GM15510 (cell line): ENCODE measurements around the gene PCCB.

Experiments used
- POLR2A ChIP-seq: IDR thresholded peaks from 3 replicates; pipeline ENCODE4 v1.6.1; 2011; ENCODE audit warnings: borderline replicate concordance; ENCODE audit not compliant: insufficient read length; ENCODE audit errors: extremely low read depth

PCCB gene

DNA sequence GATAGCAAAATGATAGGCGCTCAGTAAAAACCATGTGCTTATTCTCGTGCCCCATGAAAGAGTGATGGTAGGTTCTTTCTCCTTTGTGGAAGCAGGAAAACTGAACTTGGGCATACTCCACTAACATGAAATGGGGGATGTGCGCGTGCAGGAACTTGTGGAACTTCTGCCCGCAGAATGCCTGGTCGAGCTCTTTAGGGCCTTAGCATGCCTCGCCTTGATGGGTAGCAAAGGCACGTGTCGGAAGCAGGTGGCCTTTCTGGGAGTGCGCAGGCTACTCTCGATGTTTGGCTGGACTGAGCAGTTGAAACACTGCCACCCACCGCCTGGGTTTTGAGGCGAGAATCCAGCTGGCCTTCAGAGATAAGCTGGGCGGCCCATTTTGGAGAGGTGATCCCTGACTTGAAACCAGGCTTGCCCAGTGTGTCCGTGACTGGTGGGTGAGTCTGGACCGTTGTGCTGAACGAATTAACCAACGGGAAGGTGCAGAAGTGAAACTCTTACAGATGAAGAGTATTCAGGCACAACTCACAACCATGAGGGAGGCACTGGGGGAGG is 842 bp downstream of the PCCB start:
- no peak for TF ChIP-seq POLR2A

DNA sequence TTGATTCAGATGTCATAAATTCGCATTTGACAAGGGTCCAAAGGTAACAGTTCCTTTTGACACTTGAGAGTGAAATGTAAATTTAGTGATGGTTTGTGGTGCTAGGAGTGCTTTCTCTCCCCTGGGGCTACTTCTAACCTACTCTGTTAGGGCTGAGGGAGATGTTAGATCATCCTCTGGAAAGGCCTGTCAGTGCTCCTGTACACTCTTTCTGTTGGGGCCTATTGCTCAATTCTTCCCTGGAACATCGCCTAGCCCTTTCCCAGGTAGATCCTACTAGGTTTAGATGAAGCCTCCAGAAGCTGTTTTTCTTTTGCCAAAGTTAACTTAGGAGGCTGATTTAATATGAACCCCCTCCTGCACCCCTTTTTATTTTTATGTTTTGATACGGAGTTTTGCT is 1.4 kb downstream of the PCCB start:
- no peak for TF ChIP-seq POLR2A

DNA sequence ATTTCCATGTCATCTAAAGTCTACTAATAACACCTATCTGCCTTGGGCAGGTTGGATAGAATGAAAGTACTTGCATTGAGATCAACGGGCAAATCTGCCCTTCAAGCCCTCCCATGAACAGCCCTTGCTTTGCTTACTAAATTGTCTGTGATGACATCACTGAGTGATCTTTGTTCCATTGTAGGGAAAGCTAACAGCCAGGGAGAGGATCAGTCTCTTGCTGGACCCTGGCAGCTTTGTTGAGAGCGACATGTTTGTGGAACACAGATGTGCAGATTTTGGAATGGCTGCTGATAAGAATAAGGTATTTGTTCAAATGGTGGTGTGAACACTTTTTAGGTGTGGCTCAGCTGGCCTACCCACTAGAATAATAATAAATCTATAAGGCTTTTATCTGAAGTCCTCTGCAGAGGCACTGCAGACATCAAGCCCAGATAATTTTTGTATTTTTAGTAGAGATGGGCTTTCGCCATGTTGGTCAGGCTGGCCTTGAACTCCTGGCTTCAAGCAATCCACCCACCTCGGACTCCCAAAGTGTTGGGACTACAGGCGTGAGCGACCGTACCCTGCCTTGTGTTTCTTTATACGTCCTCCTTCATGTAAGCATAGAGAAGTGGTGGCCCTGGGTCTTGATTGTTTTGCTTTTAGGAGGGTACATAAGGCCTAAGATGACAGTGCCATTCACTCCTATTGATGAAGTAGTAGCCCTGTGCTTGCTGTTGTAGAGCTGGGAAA is 5.7 kb downstream of the PCCB start:
- no peak for TF ChIP-seq POLR2A

DNA sequence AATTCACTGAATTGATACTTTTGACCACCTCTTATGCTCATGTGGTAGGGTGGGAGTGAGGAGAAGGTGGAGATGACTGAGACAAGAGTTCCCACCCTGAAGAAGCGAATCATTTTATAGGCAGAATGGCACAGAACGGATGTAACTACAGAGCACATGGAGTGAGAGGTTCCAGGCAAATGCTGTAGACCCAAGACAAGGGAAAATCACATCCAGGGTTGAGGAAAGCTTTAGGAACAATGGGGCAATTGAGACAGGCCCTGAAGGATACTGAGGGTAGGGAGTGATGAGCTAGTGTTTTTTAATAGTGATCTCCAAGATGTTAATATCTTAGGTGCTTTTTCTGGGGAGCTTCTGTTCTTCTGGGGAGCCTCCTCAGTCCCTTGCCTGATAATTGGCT is 8.1 kb downstream of the PCCB start:
- TF ChIP-seq POLR2A, result no peak

DNA sequence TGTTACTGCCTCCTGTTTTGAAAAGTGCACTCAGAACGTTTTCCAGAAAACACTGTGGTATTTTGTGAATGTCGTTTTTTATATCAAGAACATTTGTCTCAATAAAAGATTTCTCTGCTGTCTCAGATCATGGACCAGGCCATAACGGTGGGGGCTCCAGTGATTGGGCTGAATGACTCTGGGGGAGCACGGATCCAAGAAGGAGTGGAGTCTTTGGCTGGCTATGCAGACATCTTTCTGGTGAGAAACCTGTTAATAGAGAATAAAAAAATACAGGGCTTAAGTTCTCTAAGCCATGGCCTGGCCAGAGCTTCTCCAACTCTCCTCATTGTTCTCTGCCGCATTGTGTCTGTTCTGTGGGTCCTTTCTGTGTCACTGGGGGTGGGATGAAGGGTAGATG is 11.7 kb downstream of the PCCB start:
- no peak for TF ChIP-seq POLR2A

DNA sequence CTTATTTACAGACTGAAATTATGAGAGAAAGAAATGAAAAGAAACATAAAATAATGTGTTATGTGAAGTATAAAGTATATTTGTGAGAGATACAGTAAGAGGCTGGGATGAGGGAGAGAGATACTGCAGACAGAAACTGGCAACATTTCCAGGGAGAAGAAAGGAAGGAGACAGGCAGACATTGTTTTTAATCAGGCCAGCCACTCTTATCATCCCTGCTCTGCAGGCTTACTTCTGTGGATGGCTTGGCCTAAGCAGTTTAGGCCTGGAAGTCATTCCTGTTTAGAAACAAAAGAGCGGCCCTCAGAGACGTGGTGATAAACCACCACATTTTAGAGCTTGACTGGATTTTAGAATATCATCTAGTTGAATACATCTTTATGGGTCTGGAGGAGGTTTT is 12.4 kb downstream of the PCCB start:
- TF ChIP-seq POLR2A, result no peak

DNA sequence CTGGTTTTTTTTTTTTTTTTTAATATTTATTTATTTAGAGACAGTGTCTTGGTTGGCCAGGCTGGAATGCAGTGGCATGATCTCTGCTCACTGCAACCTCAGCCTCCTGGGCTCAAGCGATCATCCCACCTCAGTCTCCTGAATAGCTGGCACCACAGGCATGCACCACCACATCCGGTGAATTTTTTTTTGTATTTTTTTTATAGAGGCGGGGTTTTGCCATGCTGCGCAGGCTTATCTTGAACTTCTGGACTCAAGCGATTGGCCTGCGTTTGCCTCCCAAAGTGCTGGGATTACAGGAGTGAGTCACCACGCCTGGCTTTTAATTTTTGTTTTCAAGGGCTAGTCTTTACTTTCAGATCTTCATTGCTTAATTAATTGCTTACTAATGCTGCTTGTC is 13.1 kb downstream of the PCCB start:
- TF ChIP-seq POLR2A, result no peak

DNA sequence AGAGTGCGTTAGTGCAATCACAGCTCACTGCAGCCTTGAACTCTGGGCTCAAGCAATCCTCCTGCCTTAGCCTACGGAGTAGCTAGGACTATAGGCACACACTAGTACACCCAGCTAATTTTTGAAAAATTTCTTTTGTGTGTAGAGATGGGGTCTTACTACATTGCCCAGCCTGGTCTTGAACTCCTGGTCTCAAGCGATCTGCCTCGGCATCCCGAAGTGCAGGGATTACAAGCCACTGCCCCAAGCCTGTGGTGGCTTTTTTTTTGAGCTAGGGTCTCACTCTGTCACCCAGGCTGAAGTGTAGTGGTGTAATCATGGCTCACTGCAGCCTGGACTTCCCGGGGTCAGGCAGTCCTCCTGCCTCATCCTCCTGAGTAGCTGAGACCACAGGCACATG is 17.1 kb downstream of the PCCB start:
- TF ChIP-seq POLR2A, result no peak

DNA sequence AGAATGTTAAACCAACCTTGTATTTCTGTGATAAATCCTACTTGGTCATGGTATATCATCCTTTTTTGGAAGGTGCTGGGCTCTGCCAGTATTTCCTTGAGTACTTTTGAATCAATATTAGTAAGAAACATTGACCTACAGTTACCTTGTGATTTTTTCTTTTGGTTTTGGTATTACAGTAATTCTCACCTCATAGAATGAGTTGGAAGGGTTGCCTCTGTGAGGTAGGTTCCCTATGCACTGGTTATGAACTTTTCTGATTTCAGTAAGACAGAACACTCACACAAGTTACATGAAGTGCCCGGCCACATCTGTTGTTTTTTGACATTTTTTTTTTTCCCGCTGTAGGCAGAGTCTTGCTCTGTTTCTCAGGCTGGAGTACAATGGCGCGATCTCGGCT is 20.0 kb downstream of the PCCB start:
- TF ChIP-seq POLR2A, result no peak

DNA sequence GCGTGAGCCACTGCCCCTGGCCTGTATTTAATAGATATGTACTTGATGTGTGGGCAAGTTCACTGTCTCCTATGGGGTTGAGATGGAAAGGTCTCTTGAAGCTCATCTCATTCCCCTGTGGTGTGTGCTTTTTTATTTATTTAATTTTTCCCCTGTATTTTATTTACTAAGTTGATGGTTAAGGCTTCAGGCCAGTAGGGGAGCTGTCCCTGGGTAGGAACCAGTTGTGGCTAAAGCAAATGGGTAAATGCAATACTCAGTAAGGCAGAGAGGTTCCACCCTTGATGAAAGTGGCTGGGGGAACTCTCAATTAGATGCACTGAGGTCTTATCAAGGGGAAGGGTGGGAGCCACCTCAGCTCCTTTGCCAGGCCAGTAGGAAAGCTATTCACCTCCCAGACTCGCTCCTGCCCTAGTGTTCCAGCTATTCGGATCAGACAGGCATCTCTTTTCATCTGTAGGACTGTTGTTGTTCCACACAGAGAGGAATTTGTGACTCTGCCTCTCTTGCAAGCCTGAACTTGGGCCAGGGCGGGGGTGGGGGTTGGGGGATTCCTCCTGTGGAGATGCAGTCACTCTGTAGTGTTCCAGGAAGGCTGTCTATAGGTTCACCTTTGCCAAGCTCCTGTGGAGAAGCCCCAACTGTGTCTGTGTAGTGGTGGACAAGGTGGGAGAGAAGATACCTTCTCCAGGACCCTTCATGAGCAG is 26.1 kb downstream of the PCCB start:
- TF ChIP-seq POLR2A, result no peak

DNA sequence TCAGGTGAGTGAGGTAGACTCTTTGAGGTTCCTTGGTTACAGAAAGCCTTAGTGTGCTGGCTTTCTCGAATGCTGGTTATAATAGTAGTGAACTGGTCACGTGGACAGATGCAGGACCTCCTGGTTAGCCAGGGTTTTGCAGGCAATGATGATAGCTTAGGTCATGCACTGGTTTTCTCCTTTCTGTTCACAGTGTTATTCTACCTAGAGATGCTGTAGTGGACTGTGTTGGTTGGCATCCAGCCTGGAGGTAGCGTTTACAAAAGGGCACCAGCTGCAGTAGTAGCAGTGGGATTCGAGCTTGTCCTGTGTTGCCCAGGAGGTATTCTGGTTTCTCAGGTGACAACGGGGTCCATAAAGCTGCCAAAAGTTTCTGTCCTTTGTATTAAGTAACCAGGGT is 27.0 kb downstream of the PCCB start:
- no peak for TF ChIP-seq POLR2A

DNA sequence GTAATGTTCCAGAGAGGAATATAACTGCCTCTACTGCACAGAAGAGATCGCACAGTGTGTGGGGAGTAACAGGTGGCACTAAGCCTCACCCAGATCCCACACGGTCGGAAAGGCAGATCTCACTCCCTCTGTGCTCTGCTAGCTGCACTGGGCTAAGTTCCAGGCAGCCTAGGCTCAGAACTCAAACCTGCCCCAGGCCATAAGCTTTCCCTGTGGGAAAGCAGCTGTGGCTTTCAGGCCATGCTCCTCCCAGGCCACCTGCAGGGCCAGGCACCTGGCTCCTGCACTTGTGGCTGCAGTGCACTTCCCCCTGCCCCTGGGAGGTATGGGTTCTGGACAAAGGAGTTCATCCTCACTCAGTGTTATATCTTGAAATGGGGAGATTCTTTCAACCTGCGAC is 27.5 kb downstream of the PCCB start:
- TF ChIP-seq POLR2A, result no peak

DNA sequence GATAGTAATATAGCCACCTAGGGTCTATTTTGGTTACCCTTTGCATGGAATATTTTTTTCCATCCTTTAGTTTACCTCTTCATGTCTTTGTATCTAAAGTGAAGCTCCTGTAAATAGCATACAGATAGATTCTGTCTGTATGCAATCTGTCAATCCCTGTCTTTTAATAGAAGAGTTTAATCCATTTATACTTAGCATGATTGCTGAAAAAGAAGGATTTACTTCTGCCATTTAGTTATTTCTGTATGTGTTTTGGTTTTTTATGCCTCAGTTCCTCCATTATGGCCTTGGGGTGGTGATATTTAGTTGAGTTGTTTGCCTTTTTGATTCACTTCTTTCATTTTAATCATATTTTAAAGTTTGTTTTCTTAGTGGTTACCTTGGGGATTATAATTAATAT is 29.0 kb downstream of the PCCB start:
- TF ChIP-seq POLR2A, result no peak

DNA sequence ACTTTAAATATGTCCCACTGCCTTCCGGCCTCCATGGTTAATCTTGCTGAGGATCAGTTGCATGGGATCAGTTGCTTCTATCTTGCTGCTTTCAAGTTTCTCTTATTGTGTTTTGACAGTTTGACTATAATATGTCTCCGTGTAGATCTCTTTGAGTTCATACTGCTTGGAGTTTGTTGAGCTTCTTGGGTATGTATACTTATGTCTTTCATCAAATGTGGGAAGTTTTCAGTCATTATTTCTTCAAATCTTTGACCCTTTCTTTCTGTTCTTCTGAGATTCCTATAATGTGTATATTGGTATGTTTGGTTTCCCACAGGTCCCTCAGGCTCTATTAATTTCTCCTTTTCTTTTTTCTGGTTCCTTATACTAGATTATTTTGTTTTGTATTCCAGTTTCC is 30.8 kb downstream of the PCCB start:
- TF ChIP-seq POLR2A, result no peak

DNA sequence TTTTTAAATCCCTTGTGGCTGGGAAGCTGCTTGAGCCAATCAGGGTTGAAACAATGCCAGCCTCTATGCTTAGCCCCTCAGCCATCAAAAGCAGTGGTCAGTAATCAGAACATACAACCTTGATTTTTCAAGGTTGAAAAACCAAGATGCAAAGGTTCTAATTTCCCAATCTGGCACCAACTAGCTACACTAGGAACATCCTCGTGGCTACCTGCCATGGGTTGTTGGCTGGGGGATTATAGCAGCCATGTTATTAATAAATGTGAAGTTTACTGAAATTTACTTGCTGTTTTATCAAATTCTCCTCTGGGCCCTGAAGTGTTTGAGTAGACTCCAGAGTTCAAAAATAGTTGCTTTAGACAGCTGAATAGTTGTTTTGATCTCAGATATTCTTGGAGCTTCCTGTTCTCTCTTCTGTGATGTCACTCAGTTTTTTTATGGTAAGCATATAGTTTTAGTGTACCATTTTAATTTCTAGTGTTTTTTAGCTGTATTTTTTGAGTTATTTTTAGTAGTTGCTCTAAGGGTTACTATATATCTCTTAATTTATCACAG is 31.9 kb downstream of the PCCB start:
- no peak for TF ChIP-seq POLR2A

DNA sequence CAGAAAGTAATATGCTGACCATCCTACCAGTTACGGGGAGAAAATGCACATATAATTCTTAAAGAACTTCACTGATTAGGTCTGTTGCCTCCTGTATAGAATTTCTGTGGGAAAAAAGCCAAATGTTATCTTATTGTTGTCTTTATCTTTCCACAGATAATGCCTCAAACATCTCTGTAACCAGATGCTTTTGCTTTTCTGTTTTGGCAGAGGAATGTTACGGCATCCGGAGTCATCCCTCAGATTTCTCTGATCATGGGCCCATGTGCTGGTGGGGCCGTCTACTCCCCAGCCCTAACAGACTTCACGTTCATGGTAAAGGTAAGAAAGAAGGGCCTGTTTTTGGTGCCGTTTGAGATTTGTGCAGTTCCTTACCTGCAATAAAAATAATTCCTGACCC is 33.5 kb downstream of the PCCB start:
- no peak for TF ChIP-seq POLR2A
